K562 (cell line): ENCODE data around the gene CNTN4. TPM values are rescaled to one million over a fixed set of nuclear protein-coding genes. Genes with fewer than 3 reads are reported as not detected.

Source experiments
- ATAC-seq: fragments of 200-7000 bp; cut with Tn5 transposase; 3 replicates; pipeline ENCODE4 v1.9.1; 2020; ENCODE audit warnings: moderate library complexity
- BruUV-seq: library from RNA; stranded (reverse); fragments of 400-500 nt; replicated peaks from 2 replicates; lab custom pipeline; 2021; lab: Mats Ljungman, UMichigan
- CTCF ChIA-PET: fragments of 300-600 bp; formaldehyde crosslinking; extraction: SDS; loops from one replicate; lab custom pipeline; 2021; ENCODE audit warnings: low intra/inter-chr PET ratio; lab: Yijun Ruan, JAX
- POLR2A ChIA-PET: fragments of 300-600, 350-650 bp; sonication (Branson Sonifier 250); formaldehyde crosslinking; extraction: SDS; loops from one replicate; lab custom pipeline; 2021; ENCODE audit warnings: antibody characterized with exemption, inconsistent platforms; lab: Yijun Ruan, JAX
- DNase-seq, 4 experiments: peaks; one replicate each; pipeline versions ENCODE4 v3.0.0 to v3.0.0-alpha.2; 2011 to 2018; ENCODE audit warnings: low spot score in 3 of 4, mixed read lengths in 3 of 4; ENCODE audit errors: extremely low read depth in 1 of 4
- FAIRE-seq: peaks from 2 replicates; lab custom pipeline; 2011; peaks lifted over from hg19 to GRCh38; lab: Jason Lieb, UNC
- H2AFZ ChIP-seq: 2 replicates; pipeline ENCODE4 v1.6.0; 2011; ENCODE audit warnings: low read depth, low read length, control low read depth, inconsistent platforms
- H3K27ac ChIP-seq: fragments of 200-600 bp; 3 replicates; pipeline ENCODE4 v1.8.0; 2011; ENCODE audit warnings: low read depth, mild to moderate bottlenecking, control low read depth, inconsistent platforms, low read length, moderate library complexity, mixed read lengths; ENCODE audit errors: extremely low read depth
- H3K27me3 ChIP-seq, 2 experiments: fragments of 300-600 bp in 1 of 2; 2 replicates in 1 of 2; 3 replicates in 1 of 2; pipeline versions ENCODE4 v1.6.0 to v1.8.0; 2011; ENCODE audit warnings: inconsistent platforms in 2 of 2, low read length in 2 of 2, mild to moderate bottlenecking in 1 of 2, mixed read lengths in 1 of 2, moderate library complexity in 1 of 2; ENCODE audit not compliant: control insufficient read depth in 2 of 2, insufficient read depth in 2 of 2
- H3K36me3 ChIP-seq: fragments of 300-600 bp; 3 replicates; pipeline ENCODE4 v1.8.0; 2011; ENCODE audit warnings: mild to moderate bottlenecking, low read length, inconsistent platforms; ENCODE audit not compliant: control insufficient read depth, insufficient read depth
- H3K4me1 ChIP-seq, 2 experiments: fragments of 200-600 bp in 1 of 2; replicated peaks in 1 of 2; 2 replicates in 1 of 2; 3 replicates in 1 of 2; pipeline versions ENCODE4 v1.5.1 to v1.8.0; 2011; ENCODE audit warnings: inconsistent platforms in 2 of 2, low read length in 2 of 2, mild to moderate bottlenecking in 1 of 2, mixed read lengths in 1 of 2, moderate library complexity in 1 of 2; ENCODE audit not compliant: control insufficient read depth in 2 of 2, insufficient read depth in 2 of 2
- H3K4me2 ChIP-seq: 2 replicates; pipeline ENCODE4 v1.6.1; 2011; ENCODE audit warnings: low read length, control low read depth, inconsistent platforms, mixed read lengths; ENCODE audit not compliant: insufficient read depth
- H3K4me3 ChIP-seq: fragments of 200-600 bp; sonication (generic), shearing (Covaris generic); 2 replicates; pipeline ENCODE4 v1.5.1; 2016; ENCODE audit warnings: control low read depth, inconsistent platforms
- H3K79me2 ChIP-seq: fragments of 200-600 bp; 3 replicates; pipeline ENCODE4 v1.8.0; 2011; ENCODE audit warnings: low read length, inconsistent platforms; ENCODE audit not compliant: control insufficient read depth, insufficient read depth
- H3K9ac ChIP-seq, 2 experiments: 2 replicates each; pipeline versions ENCODE4 v1.6.0 to v1.6.1; 2011; ENCODE audit warnings: low read depth in 2 of 2, low read length in 2 of 2, control low read depth in 1 of 2, inconsistent platforms in 1 of 2, mild to moderate bottlenecking in 1 of 2, mixed read lengths in 1 of 2; ENCODE audit not compliant: insufficient read depth in 1 of 2
- H3K9me1 ChIP-seq: one replicate; pipeline ENCODE4 v1.6.0; 2011; ENCODE audit warnings: inconsistent platforms, mild to moderate bottlenecking, low read length, moderate library complexity; ENCODE audit not compliant: control insufficient read depth, insufficient read depth
- H3K9me3 ChIP-seq: replicated peaks from 2 replicates; pipeline ENCODE4 v1.5.1; 2011; ENCODE audit warnings: low read depth, low read length, inconsistent platforms; ENCODE audit not compliant: control insufficient read depth, insufficient read depth
- H4K20me1 ChIP-seq: replicated peaks from 2 replicates; pipeline ENCODE4 v1.6.1; 2011; ENCODE audit warnings: low read length, inconsistent platforms, mixed read lengths; ENCODE audit not compliant: control insufficient read depth, insufficient read depth
- CBX8 ChIP-seq: fragments of 200-600 bp; sonication (generic); IDR thresholded peaks from 2 replicates; pipeline ENCODE4 v1.6.1; 2012; ENCODE audit warnings: borderline replicate concordance, mixed run types, low read depth, mild to moderate bottlenecking, moderate library complexity, mixed read lengths, low read length, control low read depth, inconsistent platforms; ENCODE audit not compliant: poor library complexity, severe bottlenecking; ENCODE audit errors: extremely low read depth
- CREBBP ChIP-seq: IDR thresholded peaks from one replicate; pipeline ENCODE4 v1.6.1; 2012; ENCODE audit warnings: low read depth, mild to moderate bottlenecking, control low read depth, inconsistent platforms, low read length
- DEAF1 ChIP-seq: fragments of 450-650 bp; formaldehyde crosslinking; IDR thresholded peaks from 2 replicates; pipeline ENCODE4 v1.4.0; 2020; ENCODE audit warnings: mild to moderate bottlenecking, moderate library complexity
- FIP1L1 ChIP-seq: fragments of 200-400 bp; formaldehyde crosslinking; IDR thresholded peaks from 2 replicates; pipeline ENCODE4 v1.6.1; 2018; ENCODE audit warnings: mild to moderate bottlenecking, low read depth, low read length; ENCODE audit not compliant: poor library complexity, severe bottlenecking
- FOS ChIP-seq: IDR thresholded peaks from 3 replicates; pipeline ENCODE4 v1.6.1; 2011; ENCODE audit not compliant: insufficient read length; ENCODE audit errors: extremely low read depth
- KDM1A ChIP-seq, 2 experiments: fragments of 450-650 bp; IDR thresholded peaks; 2 replicates each; pipeline ENCODE4 v1.6.1; 2016; ENCODE audit warnings: mild to moderate bottlenecking in 2 of 2
- MAFK ChIP-seq: IDR thresholded peaks from 2 replicates; pipeline ENCODE4 v1.6.1; 2011; ENCODE audit warnings: low read length, improper control_type of control experiment
- NFRKB ChIP-seq: fragments of 450-650 bp; IDR thresholded peaks from 2 replicates; pipeline ENCODE4 v1.6.1; 2016; ENCODE audit warnings: low read depth
- NRF1 ChIP-seq, 2 experiments: fragments of 450-650 bp; IDR thresholded peaks in 1 of 2; conservative IDR thresholded peaks in 1 of 2; 2 replicates each; pipeline ENCODE4 v1.6.1; 2014; ENCODE audit warnings: mild to moderate bottlenecking in 2 of 2
- SFPQ ChIP-seq: fragments of 200-400 bp; formaldehyde crosslinking; IDR thresholded peaks from 2 replicates; pipeline ENCODE4 v1.6.1; 2017; ENCODE audit warnings: mild to moderate bottlenecking, low read depth, low read length, moderate library complexity
- TEAD4 ChIP-seq, 2 experiments: sonication (generic) in 1 of 2; formaldehyde crosslinking in 1 of 2; IDR thresholded peaks; 2 replicates each; pipeline versions ENCODE4 v1.6.1 to v1.8.0; 2012 to 2022; ENCODE audit warnings: borderline replicate concordance in 1 of 2, inconsistent platforms in 1 of 2, low read length in 1 of 2, mild to moderate bottlenecking in 1 of 2, missing genetic modification reagents in 1 of 2
- U2AF2 ChIP-seq: fragments of 200-400 bp; formaldehyde crosslinking; optimal IDR thresholded peaks from 2 replicates; pipeline ENCODE3; 2017; ENCODE audit warnings: low read depth, mild to moderate bottlenecking, low read length
- WGBS: fragments of 100-300 bp; shearing (Covaris generic); methylation state at CpG from one replicate; pipeline ENCODE4 v1.1.6; 2016; ENCODE audit warnings: low coverage, mixed read lengths; ENCODE audit not compliant: insufficient coverage; ENCODE audit errors: missing lambda C conversion rate; 5-methylcytosine and 5-hydroxymethylcytosine counted together
- in situ Hi-C: fragments of 300-500 bp; cut with MboI; formaldehyde crosslinking; loops from 4 replicates; pipeline ENCODE4 v1.15.0; 2018; ENCODE audit warnings: inconsistent platforms, mixed read lengths
- intact Hi-C: fragments of 100-400 bp; cut with micrococcal nuclease; formaldehyde crosslinking; loops from 2 replicates; pipeline ENCODE4 v1.14.2; 2022
- polyA plus RNA-seq, 8 experiments: library from polyadenylated mRNA; depleted of rRNA in 4 of 8; stranded (reverse) in 5 of 8; unstranded in 3 of 8; fragments of >200 nt; fragmentation: Nextera tagmentation in 2 of 8; fragmentation: Illumina TruSeq in 1 of 8; extraction: Ambion mirVana in 2 of 8; extraction: Trizol in 1 of 8; gene quantifications; 2 replicates each; pipeline versions ENCODE4 v1.2.1 to v1.2.3, GENCODE V29; 2011 to 2014; ENCODE audit warnings: inconsistent platforms in 1 of 8, missing spikeins in 1 of 8
- total RNA-seq, 7 experiments: library from RNA; depleted of rRNA in 6 of 7; stranded (reverse); fragments of >200 nt in 6 of 7; fragmentation: Illumina TruSeq in 2 of 7; extraction: Trizol in 2 of 7; gene quantifications; 2 replicates each; pipeline versions ENCODE4 v1.2.1 to v1.2.3, GENCODE V29; 2011 to 2021; ENCODE audit warnings: low replicate concordance in 1 of 7

The CNTN4 gene
- total and polyA plus RNA-seq, 9 of the 15 experiments (the other 6 are each of a cell fraction or from before 2014, with no cell fraction given), result not detected

- TF ChIP-seq NRF1 (conservative IDR thresholded peaks at IDR 0.05 in 1 of 2, IDR thresholded peaks at IDR 0.05 in 1 of 2) (no peak), CBX8 (no peak), FIP1L1 (no peak), U2AF2 (no peak), CREBBP (no peak), NFRKB (no peak), FOS (no peak), DEAF1 (no peak), KDM1A (IDR thresholded peaks at IDR 0.05) (no peak), SFPQ (no peak), TEAD4 (IDR thresholded peaks at IDR 0.05; ENCODE audit: low read length) (no peak), TEAD4 (CRISPR knock-in tag; IDR thresholded peaks at IDR 0.05; ENCODE audit: borderline replicate concordance) (no peak), MAFK (no peak)
- Histone ChIP-seq H3K79me2 (no peaks in the 10 kb centered on the region), H3K36me3 (no peaks in the 10 kb centered on the region), H3K27ac (no peak overlapping the region), H4K20me1 (no peaks in the 10 kb centered on the region), H3K9me3 (no peaks in the 10 kb centered on the region; the same call in 1 of the 2 replicates), H3K4me2 (no peak overlapping the region), H3K9ac (no peak overlapping the region), H3K9me1 (no peaks in the 10 kb centered on the region), H3K4me3 (no peak overlapping the region), H3K4me1 (no peaks in the 10 kb centered on the region), H3K27me3 (no peaks in the 10 kb centered on the region), H2AFZ (no peak overlapping the region)
- BruUV-seq, result no TSS peak
- FAIRE-seq (no peak), DNase-seq (no peak), ATAC-seq (no peak)
- in situ Hi-C loops (no loop called here), intact Hi-C loops (no loop called here)
- ChIA-PET POLR2A (no interaction called here), CTCF (no interaction called here)
- WGBS, result 0% methylated on average over 4 of the region's 4 CpGs
Observed at GRCh38 chr3:2456788-2457187, 358.1 kb downstream of the CNTN4 start.
